Activated CD8-positive, alpha-beta memory T cell treated with anti-CD3 and anti-CD28 coated beads, Interleukin-2, amount 50 U/mL, for 4 hours (primary cell): ENCODE data around the gene PPIP5K2.
"Not testable (repeated sequence)": the region's sequence is repeated elsewhere in the genome, so short reads cannot be mapped to it uniquely, and the experiment has no call there.

Experiments used
- DNase-seq: peaks from one replicate; pipeline ENCODE4 v3.0.0-alpha.2; 2020

Gene PPIP5K2

GRCh38 chr5:103119765-103120606 is at the start of gene PPIP5K2, which contains the start of gene GIN1:
TSS of gene PPIP5K2 (plus strand) at chr5:103120301. CDS start at chr5:103129590, 9,289 bp downstream.
TSS of gene GIN1 (minus strand) at chr5:103120138. CDS start at chr5:103108707, 11,431 bp downstream.
- DNase-seq: peak; percentile 97

- not testable (repeated sequence) for DNase-seq
These were observed 46.6 kb upstream of the PPIP5K2 start for GRCh38 chr5:103073500-103073899.

DNA sequence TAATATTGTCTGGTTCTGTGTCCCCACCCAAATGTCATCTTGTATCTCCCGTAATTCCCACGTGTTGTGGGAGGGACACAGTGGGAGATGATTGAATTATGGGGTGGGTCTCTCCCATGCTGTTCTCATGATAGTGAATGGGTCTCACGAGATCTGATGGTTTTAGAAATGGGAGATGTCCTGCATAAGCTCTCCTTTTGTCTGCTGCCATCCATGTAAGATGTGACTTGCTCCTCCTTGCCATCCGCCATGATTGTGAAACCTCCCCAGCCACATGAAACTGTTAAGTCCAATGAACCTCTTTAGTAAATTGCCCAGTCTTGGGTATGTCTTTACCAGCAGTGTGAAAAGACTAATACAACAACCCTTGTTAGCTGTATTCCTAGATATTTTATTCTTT is 44.7 kb upstream of the PPIP5K2 start:
- DNase-seq: no peak

- no peak for DNase-seq
These were observed 40.3 kb upstream of the PPIP5K2 start for GRCh38 chr5:103079796-103080195.

- DNase-seq: no peak
These were observed 33.6 kb upstream of the PPIP5K2 start for GRCh38 chr5:103086547-103086946.

DNA sequence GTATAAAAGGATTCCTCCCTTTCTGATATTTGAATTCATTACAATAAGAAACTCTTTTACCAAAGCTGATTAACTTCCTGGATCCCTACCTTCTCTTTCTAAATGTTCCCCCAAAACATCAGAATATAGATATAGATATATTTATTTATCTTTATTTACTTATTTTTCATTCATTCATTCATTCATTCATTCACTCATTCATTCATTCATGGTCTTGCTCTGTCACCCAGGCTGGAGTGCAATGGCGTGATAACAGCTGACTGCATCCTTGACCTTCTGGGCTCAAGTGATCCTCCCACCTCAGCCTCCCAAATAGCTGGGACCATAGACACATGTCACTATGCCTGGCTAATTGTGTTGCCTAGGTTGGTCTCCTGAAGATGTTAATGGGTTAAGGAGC is 30.8 kb upstream of the PPIP5K2 start:
- no peak for DNase-seq

- DNase-seq: no peak
These were observed 29.3 kb upstream of the PPIP5K2 start for GRCh38 chr5:103090791-103091190.

DNA sequence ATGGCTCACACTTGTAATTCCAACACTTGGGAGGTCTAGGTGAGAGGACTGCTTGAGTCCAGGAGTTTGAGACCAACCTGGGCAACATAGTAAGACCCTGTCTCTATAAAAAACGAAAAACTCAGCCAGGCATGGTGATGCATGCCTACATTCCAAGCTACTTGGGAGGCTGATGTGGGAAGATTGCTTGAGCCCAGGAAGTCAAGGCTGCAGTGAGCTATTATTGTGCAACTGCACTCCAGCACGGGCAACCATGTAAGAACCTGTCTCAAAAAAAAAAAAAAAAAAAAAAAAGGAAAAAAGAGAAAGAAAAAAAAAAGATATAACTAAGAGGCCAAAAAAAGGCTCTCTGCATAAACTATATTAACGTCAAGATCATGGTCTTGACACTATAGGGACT is 27.4 kb upstream of the PPIP5K2 start:
- no peak for DNase-seq

- no peak for DNase-seq
These were observed 26.4 kb upstream of the PPIP5K2 start for GRCh38 chr5:103093727-103094126.

- DNase-seq: no peak
These were observed 25.4 kb upstream of the PPIP5K2 start for GRCh38 chr5:103094737-103095136.

GRCh38 chr5:103098993-103099392 is 21.1 kb upstream of the PPIP5K2 start:
- DNase-seq: no peak

DNA sequence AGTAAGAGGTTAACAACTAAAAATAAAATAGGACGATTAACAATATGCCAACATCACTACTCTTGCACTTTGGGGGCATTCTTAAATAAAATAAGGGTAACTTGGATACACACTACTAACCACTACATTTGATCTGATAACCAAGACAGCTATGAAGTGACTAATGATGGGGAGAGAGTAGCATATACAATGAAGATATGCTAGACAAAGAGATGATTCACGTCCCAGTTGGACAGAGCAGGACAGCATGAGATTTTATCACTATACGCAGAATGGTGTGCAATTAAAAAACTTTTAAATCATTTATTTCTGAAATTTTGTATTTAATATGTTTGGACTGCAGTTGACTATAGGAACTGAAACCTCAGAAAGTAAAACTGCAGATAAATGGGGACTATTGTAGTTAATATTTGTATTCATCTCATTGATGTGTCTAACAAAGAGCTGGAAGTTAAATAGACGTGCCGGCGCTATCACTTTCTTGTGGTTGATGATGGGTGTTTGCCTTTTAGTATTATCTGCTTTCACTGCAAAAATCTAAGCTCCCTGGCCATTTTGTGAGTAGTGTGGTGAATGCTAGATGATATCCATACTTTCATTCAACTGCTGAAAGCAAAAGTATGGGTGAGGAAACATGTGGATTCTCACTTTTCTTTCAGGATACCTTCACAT is 18.9 kb upstream of the PPIP5K2 start:
- no peak for DNase-seq

- DNase-seq: no peak
These were observed 17.9 kb upstream of the PPIP5K2 start for GRCh38 chr5:103102234-103102633.

GRCh38 chr5:103108086-103108485 is 12.0 kb upstream of the PPIP5K2 start:
- no peak for DNase-seq

DNA sequence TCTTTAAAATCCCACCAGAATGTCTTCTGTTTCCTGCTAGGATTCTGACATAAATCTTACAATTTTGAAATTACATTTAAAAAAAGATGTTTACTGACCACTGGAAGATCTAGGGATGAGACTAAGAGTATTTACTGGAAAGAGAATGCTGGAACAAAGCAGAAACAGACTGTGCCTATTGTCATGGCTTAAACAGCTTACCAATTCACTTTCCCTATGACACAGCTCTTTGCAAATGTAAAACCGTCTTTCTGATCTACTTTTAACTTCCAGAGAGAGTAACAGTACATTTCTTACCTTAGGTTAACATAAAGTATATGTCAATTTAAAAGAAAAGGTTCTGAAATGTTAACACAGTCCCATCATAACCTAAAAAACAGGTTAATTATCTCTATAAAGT is 10.8 kb upstream of the PPIP5K2 start:
- no peak for DNase-seq

DNA sequence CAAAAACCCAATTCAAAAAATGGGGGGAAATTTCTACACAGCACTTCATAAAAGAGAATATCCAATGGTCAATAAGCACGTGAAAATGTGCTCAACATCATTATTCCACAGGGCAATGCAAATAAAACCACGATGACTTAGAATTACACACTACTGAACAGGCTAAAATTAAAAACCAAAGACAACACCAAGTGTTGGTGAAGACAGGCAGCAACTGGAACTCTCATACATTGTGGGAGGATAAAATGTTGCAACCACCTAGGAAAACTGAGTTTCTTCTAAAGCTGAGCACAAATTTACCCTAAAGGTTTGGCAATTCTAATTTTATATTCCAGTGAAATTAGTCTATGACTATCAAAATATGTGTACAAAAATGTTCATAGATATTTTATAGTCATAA is 9.7 kb upstream of the PPIP5K2 start:
- DNase-seq: no peak

- DNase-seq: no peak
These were observed 8.6 kb upstream of the PPIP5K2 start for GRCh38 chr5:103111468-103111867.

DNA sequence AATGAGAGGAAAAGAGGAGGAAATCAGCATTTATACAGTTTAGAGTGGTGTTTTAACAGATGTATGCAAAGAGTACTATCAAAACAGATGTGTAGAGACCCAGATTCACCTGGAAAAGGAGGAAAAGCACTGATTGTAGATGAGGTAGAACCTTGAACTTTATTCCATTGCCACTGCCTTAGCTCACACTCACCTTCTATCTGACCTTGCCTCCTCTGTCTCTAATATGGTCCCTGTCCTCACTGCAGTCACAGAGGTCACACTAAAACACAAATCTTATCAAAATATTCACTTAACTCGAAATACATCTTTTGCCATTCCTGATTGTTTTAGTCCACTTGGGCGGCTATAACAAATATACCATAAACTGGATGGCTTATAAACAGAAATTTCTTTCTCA is 7.2 kb upstream of the PPIP5K2 start:
- DNase-seq: no peak

DNA sequence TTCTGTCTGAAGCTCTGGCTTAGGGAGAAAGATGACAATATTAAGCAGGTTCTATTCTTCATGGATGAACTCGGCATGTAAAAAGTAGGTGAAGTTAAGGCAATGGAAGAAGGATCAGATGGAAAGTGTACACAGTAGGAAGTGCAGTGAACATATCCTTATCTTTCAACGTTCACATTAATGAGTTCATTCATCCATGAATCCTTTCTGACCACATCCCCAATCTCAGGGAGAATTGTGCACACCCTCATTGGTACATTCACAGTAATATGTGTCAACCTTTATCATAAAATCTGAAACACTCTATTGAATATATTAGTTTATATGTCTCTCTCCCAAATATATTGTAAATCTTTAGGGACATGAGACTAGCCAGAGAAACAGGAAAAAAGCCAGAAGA is 5.7 kb upstream of the PPIP5K2 start:
- no peak for DNase-seq

- no peak for DNase-seq
These were observed 2.6 kb upstream of the PPIP5K2 start for GRCh38 chr5:103117471-103117991.

- no peak for DNase-seq
These were observed 884 bp upstream of the PPIP5K2 start for GRCh38 chr5:103119070-103119764.

DNA sequence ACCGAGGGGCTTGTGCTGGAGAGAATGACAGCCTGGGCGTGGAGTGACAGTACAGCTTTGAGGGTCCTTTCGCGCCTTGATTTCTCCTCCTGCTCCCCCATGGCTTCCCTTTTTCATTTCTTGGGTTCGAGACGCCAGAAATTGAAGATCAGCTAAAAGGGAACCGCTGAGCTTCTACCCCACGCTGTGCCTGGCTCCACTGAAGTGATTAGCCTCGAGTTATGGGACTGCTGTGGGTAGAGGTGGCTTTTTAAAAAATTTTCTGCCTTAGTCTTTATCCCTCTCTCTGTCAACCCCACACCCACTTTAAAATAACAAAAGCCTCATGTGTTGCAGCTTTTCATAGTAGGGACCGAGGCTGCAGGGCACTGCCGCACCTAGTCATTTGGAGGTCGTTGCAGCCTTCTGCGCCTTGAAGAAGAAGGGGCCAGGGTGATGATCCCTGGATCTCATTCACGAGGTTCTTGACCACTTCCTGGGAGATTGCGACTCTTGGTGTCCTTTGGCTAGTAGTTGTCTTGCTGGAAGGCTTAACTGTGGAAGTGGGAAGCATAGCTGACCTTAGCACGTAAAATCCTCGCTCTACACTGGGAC is 603 bp downstream of the PPIP5K2 start:
- no peak for DNase-seq

- no peak for DNase-seq
These were observed 2.1 kb downstream of the PPIP5K2 start for GRCh38 chr5:103122242-103122641.
